Heart left ventricle (tissue), 16 donors: Measurements from ENCODE around the gene SLC12A8. TPM values are rescaled to one million over a fixed set of nuclear protein-coding genes. Genes with fewer than 3 reads are reported as not detected.

ENCODE experiments used
- ATAC-seq, 4 donors: fragments of 200-7000 bp; cut with Tn5 transposase; one replicate each; pipeline ENCODE4 v1.9.1; 2020 to 2022; ENCODE audit warnings: moderate library complexity in 4 of 4, mild to moderate bottlenecking in 3 of 4, moderate number of reproducible peaks in 1 of 4
- DNase-seq, 5 donors: peaks; one replicate each; pipeline ENCODE4 v3.0.0-alpha.2; 2020
- H3K27ac ChIP-seq, 12 donors: fragments of 200-600 bp; sonication (generic) in 4 of 12; one replicate each; pipeline versions ENCODE4 v1.5.0 to v1.8.0; 2016 to 2022; ENCODE audit warnings: mild to moderate bottlenecking in 2 of 12
- H3K27me3 ChIP-seq, 9 donors: fragments of 200-600 bp; sonication (generic) in 2 of 9; one replicate each; pipeline versions ENCODE4 v1.5.1 to v1.8.0; 2016 to 2022; ENCODE audit warnings: mild to moderate bottlenecking in 3 of 9
- H3K36me3 ChIP-seq, 9 donors: fragments of 200-600 bp; sonication (generic) in 2 of 9; one replicate each; pipeline versions ENCODE4 v1.5.0 to v1.8.0; 2018 to 2022; ENCODE audit warnings: mild to moderate bottlenecking in 2 of 9
- H3K4me1 ChIP-seq, 12 donors: fragments of 200-600 bp; sonication (generic) in 4 of 12; one replicate each; pipeline versions ENCODE4 v1.5.0 to v1.8.0; 2016 to 2022; ENCODE audit warnings: mild to moderate bottlenecking in 3 of 12
- H3K4me3 ChIP-seq, 12 donors: fragments of 200-600 bp; sonication (generic) in 4 of 12; one replicate each; pipeline versions ENCODE4 v1.5.0 to v1.8.0; 2017 to 2022; ENCODE audit warnings: mild to moderate bottlenecking in 9 of 12, moderate library complexity in 4 of 12
- H3K9me3 ChIP-seq, 12 donors: fragments of 200-600 bp; sonication (generic) in 4 of 12; one replicate each; pipeline versions ENCODE4 v1.5.0 to v1.8.0; 2016 to 2022; ENCODE audit warnings: mild to moderate bottlenecking in 1 of 12
- POLR2A ChIP-seq, 2 donors: fragments of 450-650 bp; IDR thresholded peaks; one replicate each; pipeline ENCODE4 v1.6.1; 2017; ENCODE audit warnings: antibody characterized with exemption in 2 of 2, mild to moderate bottlenecking in 2 of 2, moderate library complexity in 2 of 2
- WGBS, 4 donors: extraction: QIAGEN DNeasy Blood & Tissue Kit in 2 of 4; methylation state at CpG; one replicate each; pipeline versions ENCODE4 v1.1.5 to v1.1.7; 2013 to 2018; 5-methylcytosine and 5-hydroxymethylcytosine counted together
- intact Hi-C, 10 donors: fragments of 100-400 bp; cut with DNase I; formaldehyde crosslinking; loops; one replicate each; pipeline versions ENCODE4 v1.11.1 to v1.14.2; 2022
- polyA plus RNA-seq, 2 donors: library from polyadenylated mRNA; stranded (reverse); fragments of 200-250 nt; gene quantifications; one replicate each; pipeline ENCODE4 v1.2.3, GENCODE V29; 2013
- total RNA-seq, 9 donors: library from RNA; depleted of rRNA in 2 of 9; stranded (reverse); fragments of >200 nt in 2 of 9; fragmentation: NEBNext Ultra II Directional in 3 of 9; extraction: Animal tissue kit (Norgen Biotek cat#: 25700) in 3 of 9; gene quantifications; one replicate each; pipeline versions ENCODE4 v1.1.0 to v1.2.4, GENCODE V29; 2016 to 2023
- TF ChIP-seq, protein P1 (sequence below), 12 donors: fragments of 200-600 bp; sonication (generic) in 4 of 12; IDR thresholded peaks; one replicate each; pipeline versions ENCODE4 v1.5.0 to v1.8.0; 2018 to 2022; ENCODE audit warnings: antibody characterized with exemption in 12 of 12, mild to moderate bottlenecking in 5 of 12
- donor health status: ischemic (EF 13 %, LVEDD 7.1; RV severe dilation, severe dysfunction).
- donor health status: healthy with polysubstance abuse.
- donor health status: DM: no; HTN: yes; CAD: no.
- donor health status: DM: no; HTN: no; CAD: no.
- donor health status: ischemic (EF 25% LVEDD 6.9; RV normal size, moderate dysfunction).
- donor health status: ischemic (EF 25% LVEDD 5.7; RV mildly dilated, moderate dysfunction).
- donor health status: healthy.
- donor health status: DM: yes; HTN: yes; CAD: no.
- donor health status: ischemic (EF 35%, LVEDD 5.7; RV mildly dilated, moderate dysfunction).
- donor health status: nonischemic (EF 11% LVEDD 7.7; RV severe dilation, severe dysfunction).
- donor health status: DM: yes; HTN: yes; CAD: no.
- donor health status: PGD.
- donor health status: ischemic (EF 29% LVEDD 5.4; RV normal size, mild dysfunction).
- donor health status: nonischemic (EF 23%, LVEDD 6.1; RV moderate dilation, normal function).

Gene SLC12A8
- total and polyA plus RNA-seq, 11 donors = 0.09 to 1.9 (median 0.68) TPM; not detected in 3

DNA sequence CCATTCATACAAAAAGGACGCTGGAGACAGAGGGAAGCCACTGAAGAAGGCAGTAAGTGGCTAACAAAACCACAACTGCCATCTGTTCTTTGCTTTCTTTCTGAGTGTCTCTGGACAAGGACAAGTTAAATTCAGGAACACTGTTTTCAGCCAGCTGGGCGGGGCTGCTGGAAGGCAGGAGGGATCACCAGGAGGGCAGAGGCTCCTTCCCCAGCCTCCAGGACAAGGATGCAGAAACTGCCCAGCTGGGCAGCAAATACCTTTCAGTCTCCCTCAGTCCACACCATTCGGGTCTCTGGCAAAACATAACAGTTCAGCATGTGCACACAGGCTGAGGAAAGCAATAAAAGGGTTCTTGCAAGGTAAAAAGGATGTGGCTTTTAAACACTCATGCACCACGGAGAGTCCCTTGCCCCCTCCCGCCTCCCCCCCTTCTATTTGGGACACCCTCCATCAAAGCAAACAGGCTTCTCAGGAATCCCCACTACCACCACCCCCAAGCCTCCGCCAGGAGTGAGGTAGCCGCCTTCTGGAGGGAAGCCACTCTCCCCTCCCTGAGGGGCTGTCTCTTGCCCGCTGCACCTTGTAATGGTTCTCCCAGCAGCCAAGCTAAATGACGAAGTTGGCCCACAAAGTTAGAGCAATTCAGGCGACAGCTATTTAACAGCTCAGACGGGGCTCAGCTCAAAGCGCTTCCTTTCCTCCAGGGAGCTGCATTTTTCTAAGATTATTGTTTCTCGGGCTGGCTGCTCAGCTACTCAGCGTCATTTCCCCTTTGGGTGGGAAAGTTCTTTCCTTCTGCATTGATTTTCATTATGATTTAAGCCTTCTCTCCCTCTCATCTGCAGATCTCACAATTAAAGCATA, 160.6 kb downstream of the SLC12A8 start:
- Histone ChIP-seq H3K36me3 (peaks cover 0 to 29% (median 8%) of the 10 kb centered on the region in 9 donors), H3K4me3 (peak overlapping the region; percentile 3 to 97 (median 88)), H3K27ac (peak overlapping the region; percentile 51 to 99 (median 94)), H3K4me1 (peaks cover 16 to 84% (median 80%) of the 10 kb centered on the region in 12 donors), H3K9me3 (no peaks in the 10 kb centered on the region), H3K27me3 (no peaks in the 10 kb centered on the region)
- intact Hi-C loops = loop anchor here in 8 of 10 donors (1.0 to 10.0 kb wide), 9 partner anchors 9 to 110 kb away; no protein-coding TSS in a partner anchor
- DNase-seq = peak; percentile 67 to 79 (median 76)
- 1 to 6% (median 4%) methylated on average over 12 to 14 of the region's 14 CpGs for WGBS, 4 donors
- peak; percentile 8 to 41 (median 18) for ATAC-seq
- TF ChIP-seq, protein P1, sequence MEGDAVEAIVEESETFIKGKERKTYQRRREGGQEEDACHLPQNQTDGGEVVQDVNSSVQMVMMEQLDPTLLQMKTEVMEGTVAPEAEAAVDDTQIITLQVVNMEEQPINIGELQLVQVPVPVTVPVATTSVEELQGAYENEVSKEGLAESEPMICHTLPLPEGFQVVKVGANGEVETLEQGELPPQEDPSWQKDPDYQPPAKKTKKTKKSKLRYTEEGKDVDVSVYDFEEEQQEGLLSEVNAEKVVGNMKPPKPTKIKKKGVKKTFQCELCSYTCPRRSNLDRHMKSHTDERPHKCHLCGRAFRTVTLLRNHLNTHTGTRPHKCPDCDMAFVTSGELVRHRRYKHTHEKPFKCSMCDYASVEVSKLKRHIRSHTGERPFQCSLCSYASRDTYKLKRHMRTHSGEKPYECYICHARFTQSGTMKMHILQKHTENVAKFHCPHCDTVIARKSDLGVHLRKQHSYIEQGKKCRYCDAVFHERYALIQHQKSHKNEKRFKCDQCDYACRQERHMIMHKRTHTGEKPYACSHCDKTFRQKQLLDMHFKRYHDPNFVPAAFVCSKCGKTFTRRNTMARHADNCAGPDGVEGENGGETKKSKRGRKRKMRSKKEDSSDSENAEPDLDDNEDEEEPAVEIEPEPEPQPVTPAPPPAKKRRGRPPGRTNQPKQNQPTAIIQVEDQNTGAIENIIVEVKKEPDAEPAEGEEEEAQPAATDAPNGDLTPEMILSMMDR (IDR thresholded peaks at IDR 0.05) = no peak
- no peak for TF ChIP-seq POLR2A (IDR thresholded peaks at IDR 0.05)

DNA sequence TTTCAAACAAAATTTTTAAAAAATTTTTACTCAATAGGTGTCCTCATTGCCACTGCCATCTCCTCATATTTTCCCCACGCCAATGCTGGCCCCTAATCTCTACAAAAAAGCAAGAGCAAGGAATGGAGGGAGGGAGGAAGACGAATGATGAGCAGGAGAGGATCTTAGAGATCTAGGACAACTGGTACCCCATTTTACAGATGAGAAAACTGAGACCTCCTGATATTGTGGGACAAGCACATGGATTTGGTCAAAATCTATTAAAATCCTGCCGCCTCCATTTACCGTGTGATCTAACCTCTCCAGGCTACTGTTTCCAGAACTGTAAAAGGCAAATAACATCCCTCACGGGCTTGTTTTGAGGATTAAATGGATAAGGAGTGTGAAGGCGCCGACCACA, 161.3 kb downstream of the SLC12A8 start:
- intact Hi-C loops = loop anchor here in 8 of 10 donors (2.0 to 10.0 kb wide), 7 partner anchors 34 to 111 kb away; no protein-coding TSS in a partner anchor
- Histone ChIP-seq H3K27ac (peak overlapping the region; percentile 51 to 99 (median 94)), H3K27me3 (no peaks in the 10 kb centered on the region), H3K4me3 (peak overlapping the region in 9 of 12 donors; percentile 77 to 97 (median 90)), H3K4me1 (peaks cover 17 to 84% (median 80%) of the 10 kb centered on the region in 12 donors), H3K36me3 (peaks cover 0 to 35% (median 8%) of the 10 kb centered on the region in 9 donors), H3K9me3 (no peaks in the 10 kb centered on the region)
- ATAC-seq (no peak), DNase-seq (no peak)
- WGBS, 4 donors = 57 to 69% (median 59%) methylated on average over 7 of the region's 7 CpGs
- TF ChIP-seq POLR2A (IDR thresholded peaks at IDR 0.05) = no peak
- TF ChIP-seq, protein P1 (IDR thresholded peaks at IDR 0.05) = no peak

DNA sequence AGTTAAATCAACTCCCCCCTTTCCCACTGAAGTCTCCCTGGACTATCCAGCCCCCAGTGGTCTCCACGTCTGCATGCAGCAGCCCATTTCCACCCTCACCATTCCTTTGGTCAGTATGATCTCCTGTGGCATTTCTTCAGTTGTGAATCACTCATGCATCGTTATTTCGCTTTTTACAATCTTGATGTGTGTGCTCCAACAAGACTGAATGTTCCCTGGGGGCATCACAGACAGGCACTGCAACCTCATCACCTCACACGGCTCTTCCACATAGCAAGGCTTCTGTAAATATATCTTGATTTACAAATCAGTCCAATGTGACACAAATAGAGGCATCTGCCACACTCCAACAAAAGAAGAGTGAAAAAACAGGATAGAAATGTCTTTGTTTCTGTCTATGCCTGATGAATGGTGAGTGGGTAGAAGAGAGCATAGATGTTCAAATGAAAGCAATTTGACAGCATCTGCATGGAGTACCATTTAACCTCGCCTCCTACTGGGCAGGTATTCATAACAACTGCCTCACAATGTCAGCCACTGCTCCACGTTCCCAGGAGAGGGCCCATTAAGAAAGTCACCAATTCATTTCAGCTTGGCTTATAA, 162.0 kb downstream of the SLC12A8 start:
- ATAC-seq (no peak), DNase-seq (no peak)
- Histone ChIP-seq H3K27ac (peak overlapping the region in 8 of 12 donors; percentile 82 to 99 (median 94)), H3K4me3 (peak overlapping the region in 1 of 12 donors; percentile 95), H3K27me3 (no peaks in the 10 kb centered on the region), H3K36me3 (peaks cover 0 to 35% (median 8%) of the 10 kb centered on the region in 9 donors), H3K4me1 (peaks cover 17 to 89% (median 84%) of the 10 kb centered on the region in 12 donors), H3K9me3 (no peaks in the 10 kb centered on the region)
- WGBS, 4 donors = 69 to 79% (median 73%) methylated on average over 6 of the region's 6 CpGs
- intact Hi-C loops = loop anchor here in 8 of 10 donors (2.0 to 10.0 kb wide), 7 partner anchors 33 to 112 kb away; no protein-coding TSS in a partner anchor
- TF ChIP-seq POLR2A (IDR thresholded peaks at IDR 0.05) = no peak
- TF ChIP-seq, protein P1 (IDR thresholded peaks at IDR 0.05) = no peak
